HepG2 (cell line): ENCODE measurements around the gene DOCK4. TPM values are rescaled to one million over a fixed set of nuclear protein-coding genes. Genes with fewer than 3 reads are reported as not detected.

ENCODE experiments used
- FOXA1 ChIP-seq, 2 experiments: fragments of 450-650 bp in 1 of 2; sonication (generic) in 1 of 2; formaldehyde crosslinking in 1 of 2; IDR thresholded peaks; 2 replicates each; pipeline versions ENCODE4 v1.4.0 to v1.6.1; 2016 to 2020; ENCODE audit warnings: missing genetic modification reagents in 1 of 2
- FOXK1 ChIP-seq: sonication (generic); formaldehyde crosslinking; IDR thresholded peaks from 2 replicates; pipeline ENCODE4 v1.4.0; 2020; ENCODE audit warnings: low read depth, missing genetic modification reagents, borderline replicate concordance
- GATA4 ChIP-seq: sonication (generic); IDR thresholded peaks from 2 replicates; pipeline ENCODE4 v1.6.1; 2016; ENCODE audit warnings: antibody characterized with exemption, low read depth, borderline replicate concordance
- GMEB1 ChIP-seq: sonication (generic); formaldehyde crosslinking; IDR thresholded peaks from 2 replicates; pipeline ENCODE4 v1.5.1; 2020; ENCODE audit warnings: missing genetic modification reagents, mild to moderate bottlenecking, borderline replicate concordance
- HOMEZ ChIP-seq: IDR thresholded peaks from 2 replicates; pipeline ENCODE4 v1.6.1; 2016; ENCODE audit warnings: low read depth
- JUND ChIP-seq: sonication (generic); formaldehyde crosslinking; IDR thresholded peaks from 2 replicates; pipeline ENCODE4 v1.8.0; 2022; ENCODE audit warnings: mild to moderate bottlenecking, missing genetic modification reagents
- KLF12 ChIP-seq: sonication (generic); formaldehyde crosslinking; IDR thresholded peaks from 2 replicates; pipeline ENCODE4 v1.4.0; 2020; ENCODE audit warnings: missing genetic modification reagents, borderline replicate concordance
- KMT2B ChIP-seq: IDR thresholded peaks from 2 replicates; pipeline ENCODE4 v1.6.1; 2016; ENCODE audit warnings: missing genetic modification reagents, missing compliant biosample characterization
- MAX ChIP-seq: IDR thresholded peaks from 2 replicates; pipeline ENCODE4 v1.6.1; 2012; ENCODE audit warnings: inconsistent platforms
- MXD3 ChIP-seq: IDR thresholded peaks from 2 replicates; pipeline ENCODE4 v1.6.1; 2016; ENCODE audit warnings: mild to moderate bottlenecking, missing biosample characterization, missing genetic modification reagents
- RBFOX2 ChIP-seq: fragments of 200-400 bp; formaldehyde crosslinking; IDR thresholded peaks from 2 replicates; pipeline ENCODE4 v1.6.1; 2017; ENCODE audit warnings: low read depth, mild to moderate bottlenecking, low read length
- RERE ChIP-seq: IDR thresholded peaks from 2 replicates; pipeline ENCODE4 v1.6.1; 2016; ENCODE audit warnings: low read depth, missing genetic modification reagents, missing compliant biosample characterization
- SCMH1 ChIP-seq: sonication (generic); formaldehyde crosslinking; IDR thresholded peaks from 2 replicates; pipeline ENCODE4 v1.9.0; 2021; ENCODE audit warnings: missing genetic modification reagents, mild to moderate bottlenecking, borderline replicate concordance
- SIN3B ChIP-seq: fragments of 150-350 bp; IDR thresholded peaks from 2 replicates; pipeline ENCODE4 v1.6.1; 2014; ENCODE audit warnings: low read length
- TRAFD1 ChIP-seq: sonication (generic); formaldehyde crosslinking; IDR thresholded peaks from 2 replicates; pipeline ENCODE4 v1.5.1; 2020; ENCODE audit warnings: missing genetic modification reagents, mild to moderate bottlenecking, borderline replicate concordance
- ZBTB38 ChIP-seq: sonication (generic); formaldehyde crosslinking; IDR thresholded peaks from 2 replicates; pipeline ENCODE4 v1.5.1; 2020; ENCODE audit warnings: mild to moderate bottlenecking, missing genetic modification reagents
- ZNF256 ChIP-seq: sonication (generic); formaldehyde crosslinking; conservative IDR thresholded peaks from 2 replicates; pipeline ENCODE4 v1.4.0; 2020; ENCODE audit warnings: missing genetic modification reagents
- ZNF496 ChIP-seq: sonication (generic); formaldehyde crosslinking; IDR thresholded peaks from 2 replicates; pipeline ENCODE4 v1.8.1; 2023; ENCODE audit warnings: mild to moderate bottlenecking, moderate library complexity, missing genetic modification reagents; ENCODE audit not compliant: insufficient replicate concordance
- polyA plus RNA-seq, 8 experiments: library from polyadenylated mRNA; depleted of rRNA in 3 of 8; stranded (reverse) in 7 of 8; unstranded in 1 of 8; fragments of >200 nt; fragmentation: Illumina TruSeq in 4 of 8; extraction: Trizol in 4 of 8; gene quantifications; 2 replicates each; pipeline versions ENCODE4 v1.2.1 to v1.2.3, GENCODE V29; 2011 to 2016; ENCODE audit warnings: low read depth in 4 of 8, missing spikeins in 1 of 8, mixed read lengths in 1 of 8; ENCODE audit not compliant: insufficient read depth in 1 of 8
- total RNA-seq, 5 experiments: library from RNA; depleted of rRNA; stranded (reverse); fragments of >200 nt; fragmentation: Illumina TruSeq; extraction: Trizol; gene quantifications; 2 replicates each; pipeline ENCODE4 v1.2.3, GENCODE V29; 2016; ENCODE audit warnings: low read depth in 1 of 5

Gene DOCK4
- total and polyA plus RNA-seq, 2 of the 13 experiments (the other 11 are each of a cell fraction or from before 2014, with no cell fraction given) = 13.5 to 17.4 TPM

- no peak for TF ChIP-seq MAX
- TF ChIP-seq FOXA1 (IDR thresholded peaks at IDR 0.05) = no peak
- TF ChIP-seq FOXA1 (CRISPR knock-in tag; IDR thresholded peaks at IDR 0.05) = peak; percentile 60
- TF ChIP-seq JUND (CRISPR knock-in tag) = no peak
- no peak for TF ChIP-seq KLF12
- no peak for TF ChIP-seq ZBTB38 (CRISPR knock-in tag)
- no peak for TF ChIP-seq ZNF496 (CRISPR knock-in tag)
- TF ChIP-seq GATA4 = no peak
- TF ChIP-seq GMEB1 (CRISPR knock-in tag) = no peak
- TF ChIP-seq KMT2B (CRISPR knock-in tag) = no peak
- no peak for TF ChIP-seq SCMH1 (CRISPR knock-in tag)
- TF ChIP-seq ZNF256 (CRISPR knock-in tag) = no peak
- peak; percentile 84; the same call in 1 of the 2 replicates for TF ChIP-seq HOMEZ (CRISPR knock-in tag)
- TF ChIP-seq SIN3B = no peak
- no peak for TF ChIP-seq RBFOX2
- TF ChIP-seq FOXK1 (CRISPR knock-in tag) = peak; percentile 40; the same call in 1 of the 2 replicates
- no peak for TF ChIP-seq MXD3
- no peak for TF ChIP-seq RERE
- TF ChIP-seq TRAFD1 = no peak
Measured at GRCh38 chr7:112193915-112194502, 12.2 kb downstream of the DOCK4 start (continued).
